Activated naive CD4-positive, alpha-beta T cell treated with Interleukin-2 at 50 U/mL for 16 hours (primary cell): Measurements from ENCODE around the gene HEXA.

Source experiments
- DNase-seq: peaks from one replicate; pipeline ENCODE4 v3.0.0-alpha.2; 2020

HEXA gene

GRCh38 chr15:72372361-72372760 is 3.5 kb downstream of the HEXA start:
- DNase-seq = no peak

GRCh38 chr15:72369964-72370363 is 5.8 kb downstream of the HEXA start:
- no peak for DNase-seq

GRCh38 chr15:72368899-72369298 is 6.9 kb downstream of the HEXA start:
- no peak for DNase-seq

GRCh38 chr15:72368325-72368724 is 7.5 kb downstream of the HEXA start:
- no peak for DNase-seq

- no peak for DNase-seq
Observed at GRCh38 chr15:72365844-72366243, 10.0 kb downstream of the HEXA start.

- DNase-seq = no peak
Observed at GRCh38 chr15:72361176-72361575, 14.6 kb downstream of the HEXA start.

- peak; percentile 16 for DNase-seq
Observed at GRCh38 chr15:72358650-72359171, 17.1 kb downstream of the HEXA start.

GRCh38 chr15:72358121-72358520 is 17.7 kb downstream of the HEXA start:
- DNase-seq = no peak

GRCh38 chr15:72354496-72354895 is 21.3 kb downstream of the HEXA start:
- DNase-seq = no peak

GRCh38 chr15:72353266-72353665 is 22.5 kb downstream of the HEXA start:
- DNase-seq = no peak

GRCh38 chr15:72345806-72346205 is 30.0 kb downstream of the HEXA start:
- no peak for DNase-seq

- no peak for DNase-seq
Observed at GRCh38 chr15:72345280-72345679, 30.5 kb downstream of the HEXA start.

- DNase-seq = no peak
Observed at GRCh38 chr15:72344602-72345001, 31.2 kb downstream of the HEXA start.

GRCh38 chr15:72342385-72342784 is 33.4 kb downstream of the HEXA start:
- peak; percentile 31 for DNase-seq

- DNase-seq = no peak
Observed at GRCh38 chr15:72341361-72341760, 34.5 kb downstream of the HEXA start.

- DNase-seq = no peak
Observed at GRCh38 chr15:72340366-72340765, 35.4 kb downstream of the HEXA start.

- DNase-seq = no peak
Observed at GRCh38 chr15:72339777-72340177, 36.0 kb downstream of the HEXA start.

GRCh38 chr15:72338617-72339321 is 37.0 kb downstream of the HEXA start:
- no peak for DNase-seq

- no peak for DNase-seq
Observed at GRCh38 chr15:72338148-72338547, 37.7 kb downstream of the HEXA start.

GRCh38 chr15:72334842-72335241 is 41.0 kb downstream of the HEXA start:
- no peak for DNase-seq

- no peak for DNase-seq
Observed at GRCh38 chr15:72331021-72331420, 44.8 kb downstream of the HEXA start.

GRCh38 chr15:72323752-72324151 is 52.1 kb downstream of the HEXA start:
- DNase-seq = no peak

GRCh38 chr15:72319985-72320671 is 55.7 kb downstream of the HEXA start, which contains the start of gene CELF6:
Gene CELF6 (minus strand): TSS chr15:72320157. CDS start chr15:72319874, 283 bp downstream.
- DNase-seq = peak; percentile 78

- peak; percentile 45 for DNase-seq
Observed at GRCh38 chr15:72319360-72319984, 56.3 kb downstream of the HEXA start.
